A673 (cell line): Measurements from ENCODE around the gene RAMP1. TPM values are rescaled to one million over a fixed set of nuclear protein-coding genes. Genes with fewer than 3 reads are reported as not detected.

Experiments used
- BruUV-seq: library from RNA; stranded (reverse); fragments of 400-500 nt; replicated peaks from 2 replicates; lab custom pipeline; 2021; lab: Mats Ljungman, UMichigan
- CTCF ChIA-PET: fragments of 300-600 bp; sonication (Branson Sonifier 250); formaldehyde crosslinking; loops from one replicate; lab custom pipeline; 2022; ENCODE audit warnings: antibody characterized with exemption; lab: Charles Lee
- POLR2A ChIA-PET: fragments of 300-600 bp; sonication (Branson Sonifier 250); formaldehyde crosslinking; loops from one replicate; lab custom pipeline; 2022; ENCODE audit warnings: antibody characterized with exemption; ENCODE audit not compliant: low non-redundant PET; lab: Charles Lee
- DNase-seq: peaks from one replicate; pipeline ENCODE4 v3.0.0-alpha.2; 2015; ENCODE audit warnings: low spot score
- H3K27ac ChIP-seq: fragments of 200-600 bp; sonication (generic); 2 replicates; pipeline ENCODE4 v1.5.1; 2016; ENCODE audit warnings: mixed run types, low read depth, mild to moderate bottlenecking, mixed read lengths, antibody characterized with exemption, low read length; ENCODE audit not compliant: poor library complexity, severe bottlenecking
- H3K27me3 ChIP-seq: fragments of 200-600 bp; sonication (generic); replicated peaks from 2 replicates; pipeline ENCODE4 v1.6.1; 2017; ENCODE audit warnings: mixed run types, low read depth, mild to moderate bottlenecking, mixed read lengths, antibody characterized with exemption, low read length; ENCODE audit not compliant: insufficient read depth, poor library complexity
- H3K36me3 ChIP-seq: fragments of 200-600 bp; sonication (generic); 2 replicates; pipeline ENCODE4 v1.6.1; 2016; ENCODE audit warnings: mixed run types, mild to moderate bottlenecking, mixed read lengths, antibody characterized with exemption, low read length; ENCODE audit not compliant: insufficient read depth, poor library complexity, severe bottlenecking
- H3K4me1 ChIP-seq: fragments of 200-600 bp; sonication (generic); 2 replicates; pipeline ENCODE4 v1.6.1; 2017; ENCODE audit warnings: mixed run types, mild to moderate bottlenecking, mixed read lengths, antibody characterized with exemption, low read length; ENCODE audit not compliant: insufficient read depth, poor library complexity, severe bottlenecking
- H3K4me3 ChIP-seq: fragments of 200-600 bp; sonication (generic); 2 replicates; pipeline ENCODE4 v1.5.1; 2016; ENCODE audit warnings: low read depth, mixed run types, mild to moderate bottlenecking, mixed read lengths, low read length; ENCODE audit not compliant: poor library complexity, severe bottlenecking
- H3K9me3 ChIP-seq: fragments of 200-600 bp; sonication (generic); 2 replicates; pipeline ENCODE4 v1.6.1; 2016; ENCODE audit warnings: mixed run types, low read depth, mild to moderate bottlenecking, mixed read lengths, antibody characterized with exemption, low read length; ENCODE audit not compliant: poor library complexity, severe bottlenecking
- CTCF ChIP-seq: fragments of 300-800, 200-600 bp; sonication (generic); conservative IDR thresholded peaks from 2 replicates; pipeline ENCODE4 v1.5.1; 2017; ENCODE audit warnings: low read depth, mild to moderate bottlenecking, antibody characterized with exemption, low read length, moderate library complexity, mixed read lengths
- EZH2 ChIP-seq: fragments of 200-600 bp; sonication (generic); IDR thresholded peaks from 2 replicates; pipeline ENCODE4 v1.6.1; 2017; ENCODE audit warnings: borderline replicate concordance, low read depth, mild to moderate bottlenecking, mixed read lengths, antibody characterized with exemption, low read length; ENCODE audit not compliant: poor library complexity, severe bottlenecking
- intact Hi-C: fragments of 100-400 bp; cut with micrococcal nuclease; formaldehyde crosslinking; loops from one replicate; pipeline ENCODE4 v1.10.0; 2022; ENCODE audit not compliant: unreplicated experiment
- total RNA-seq: library from RNA; stranded (reverse); gene quantifications from 2 replicates; pipeline ENCODE4 v1.2.3, GENCODE V29; 2021

Gene RAMP1
- total RNA-seq, 1 experiment from 2014 or later, result 24.8 TPM

DNA sequence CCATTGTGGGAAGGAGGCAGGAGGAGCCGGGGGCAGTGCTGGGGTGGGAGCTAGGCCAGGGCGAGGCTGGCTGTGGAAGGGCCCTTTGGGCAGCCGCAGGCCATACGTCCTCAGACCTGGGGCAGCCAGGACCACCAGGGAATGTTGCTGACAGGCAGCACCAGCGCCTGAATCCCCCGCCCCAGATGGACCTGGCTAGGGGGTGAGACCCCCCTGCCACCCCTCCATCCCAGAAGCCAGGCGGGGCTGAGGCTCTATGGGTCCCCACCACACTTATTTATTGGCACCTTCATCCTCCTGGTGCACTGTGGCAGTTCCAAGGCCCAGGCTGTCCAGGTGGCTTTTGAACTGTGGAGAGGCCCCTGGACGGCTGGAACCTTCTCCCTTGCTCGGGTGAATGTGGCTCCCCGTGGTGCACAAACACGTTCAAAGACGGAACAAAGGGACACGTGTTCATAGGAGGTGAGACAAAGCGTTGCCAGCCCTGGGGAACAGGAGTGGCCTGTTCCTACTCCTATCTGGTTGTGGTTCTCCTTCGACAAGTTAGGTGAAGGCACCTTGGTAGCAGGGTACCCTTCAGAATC lies 35.1 kb downstream of the RAMP1 start:
- BruUV-seq, result no TSS peak
- Histone ChIP-seq H3K27ac (no peak overlapping the region), H3K4me1 (peaks cover 33% of the 10 kb centered on the region), H3K36me3 (no peaks in the 10 kb centered on the region), H3K4me3 (no peak overlapping the region), H3K27me3 (no peaks in the 10 kb centered on the region), H3K9me3 (no peaks in the 10 kb centered on the region)
- no peak for DNase-seq
- POLR2A ChIA-PET, result no interaction called here
- TF ChIP-seq CTCF (no peak), EZH2 (no peak)
- CTCF ChIA-PET, result no interaction called here
- intact Hi-C loops, result no loop called here

- Histone ChIP-seq H3K9me3 (no peaks in the 10 kb centered on the region), H3K4me1 (peaks cover 33% of the 10 kb centered on the region), H3K27me3 (no peaks in the 10 kb centered on the region), H3K4me3 (no peak overlapping the region), H3K36me3 (no peaks in the 10 kb centered on the region), H3K27ac (peak overlapping the region; percentile 42)
- ChIA-PET CTCF (no interaction called here), POLR2A (no interaction called here)
- no peak for DNase-seq
- no TSS peak for BruUV-seq
- intact Hi-C loops, result no loop called here
- no peak for TF ChIP-seq EZH2
- TF ChIP-seq CTCF, result no peak
Observed at GRCh38 chr2:237894986-237895543, 35.6 kb downstream of the RAMP1 start.

DNA sequence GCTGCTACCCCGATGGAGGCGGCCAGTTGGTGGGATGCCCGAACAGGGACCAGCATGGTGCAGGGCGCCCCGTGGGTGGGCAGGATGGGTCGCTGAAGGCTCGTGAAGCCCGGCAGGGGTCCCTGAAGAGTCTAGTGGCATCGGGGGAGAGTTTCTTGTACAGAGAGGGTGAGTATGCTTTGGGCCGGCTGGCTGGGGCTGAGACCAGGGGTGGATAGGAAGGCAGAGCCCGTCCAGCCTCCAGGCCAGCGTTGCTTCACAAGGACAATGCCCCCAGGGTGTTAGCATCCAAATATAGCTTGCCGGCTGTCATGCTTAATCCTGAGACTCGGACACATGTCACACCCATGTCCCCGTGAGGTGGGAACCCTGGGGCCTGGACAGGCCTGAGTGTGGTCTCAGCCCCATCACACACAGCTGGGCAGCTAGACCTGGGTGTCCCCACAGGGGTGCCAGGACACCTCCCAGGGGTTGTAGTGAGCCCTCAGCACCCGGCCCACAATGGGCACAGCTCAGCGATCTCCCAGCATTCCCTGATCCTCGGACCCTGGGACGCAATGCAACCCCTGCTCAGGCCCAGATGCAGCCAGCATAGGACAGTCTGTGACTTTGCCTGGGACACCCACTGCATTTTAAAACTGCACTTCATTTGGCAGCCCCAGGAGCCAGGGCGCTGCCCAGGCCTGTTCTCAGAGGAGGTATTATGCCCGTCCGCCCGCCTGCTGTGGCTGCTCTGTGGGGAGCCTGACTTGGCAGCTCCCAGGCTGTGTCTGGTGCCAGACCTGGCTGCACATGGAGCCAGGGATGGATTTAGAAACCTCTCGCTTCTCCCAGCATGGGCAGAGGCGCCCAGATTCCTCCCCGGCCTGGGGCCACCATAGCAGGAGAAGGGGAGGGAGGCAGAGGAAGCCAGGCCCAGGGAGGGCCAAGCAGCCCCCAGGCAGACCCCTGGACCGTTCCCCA lies 36.4 kb downstream of the RAMP1 start:
- intact Hi-C loops, result no loop called here

More for the DNA sequence above, 36.4 kb downstream of the RAMP1 start:
- peak overlapping the region; percentile 42 for H3K27ac ChIP-seq
- no peak for TF ChIP-seq EZH2
- no peak for TF ChIP-seq CTCF
- ChIA-PET POLR2A (no interaction called here), CTCF (no interaction called here)
- H3K4me1 ChIP-seq, result peaks cover 33% of the 10 kb centered on the region
- no peak overlapping the region for H3K4me3 ChIP-seq
- no peaks in the 10 kb centered on the region for H3K9me3 ChIP-seq
- no peaks in the 10 kb centered on the region for H3K27me3 ChIP-seq
- no TSS peak for BruUV-seq
- no peaks in the 10 kb centered on the region for H3K36me3 ChIP-seq
- DNase-seq, result peak; percentile 69
